SK-MEL-5 (cell line): ENCODE measurements around the gene FBXW12. TPM values are rescaled to one million over a fixed set of nuclear protein-coding genes. Genes with fewer than 3 reads are reported as not detected.

Source experiments
- DNase-seq: peaks from one replicate; pipeline ENCODE4 v3.0.0-alpha.2; 2016; ENCODE audit warnings: low read depth, low spot score
- in situ Hi-C: cut with HindIII; loops from 2 replicates; pipeline ENCODE4 v1.10.0; 2016; ENCODE audit warnings: low sequenced_read_pairs, high pct_unique_total_duplicates, low pct_unique_long_range_greater_than_20kb
- small RNA-seq, 2 experiments: library from RNA; depleted of rRNA; stranded (forward); fragments of <200 nt; gene quantifications; one replicate each; pipeline ENCODE3, GENCODE V24; 2014
- total RNA-seq: library from RNA; depleted of rRNA; stranded (reverse); fragments of >200 nt; shearing (Covaris generic); gene quantifications from 2 replicates; pipeline ENCODE4 v1.2.3, GENCODE V29; 2014; rRNA removed

FBXW12 gene
- total RNA-seq, 1 experiment from 2014 or later: not detected

DNA sequence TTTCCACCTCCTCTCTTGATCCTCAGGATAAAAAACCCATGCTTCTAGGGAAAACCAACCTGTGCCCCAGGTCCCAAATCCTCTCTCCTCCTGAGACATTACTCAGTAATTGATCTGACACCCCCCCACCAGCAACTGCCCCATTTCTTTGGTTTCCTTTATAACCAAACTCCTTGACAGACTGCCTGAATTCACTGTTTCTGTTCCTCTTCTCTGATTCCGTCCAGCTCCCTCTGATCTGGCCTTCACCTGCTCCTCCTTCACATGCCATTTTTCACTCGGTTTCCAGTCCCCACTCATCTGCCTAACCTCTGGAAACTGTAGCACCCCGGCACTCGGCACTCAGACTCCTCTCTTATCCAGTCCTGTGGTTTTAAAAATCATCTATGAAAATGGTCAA is 65.8 kb downstream of the FBXW12 start:
- in situ Hi-C loops: no loop called here
- no peak for DNase-seq

DNA sequence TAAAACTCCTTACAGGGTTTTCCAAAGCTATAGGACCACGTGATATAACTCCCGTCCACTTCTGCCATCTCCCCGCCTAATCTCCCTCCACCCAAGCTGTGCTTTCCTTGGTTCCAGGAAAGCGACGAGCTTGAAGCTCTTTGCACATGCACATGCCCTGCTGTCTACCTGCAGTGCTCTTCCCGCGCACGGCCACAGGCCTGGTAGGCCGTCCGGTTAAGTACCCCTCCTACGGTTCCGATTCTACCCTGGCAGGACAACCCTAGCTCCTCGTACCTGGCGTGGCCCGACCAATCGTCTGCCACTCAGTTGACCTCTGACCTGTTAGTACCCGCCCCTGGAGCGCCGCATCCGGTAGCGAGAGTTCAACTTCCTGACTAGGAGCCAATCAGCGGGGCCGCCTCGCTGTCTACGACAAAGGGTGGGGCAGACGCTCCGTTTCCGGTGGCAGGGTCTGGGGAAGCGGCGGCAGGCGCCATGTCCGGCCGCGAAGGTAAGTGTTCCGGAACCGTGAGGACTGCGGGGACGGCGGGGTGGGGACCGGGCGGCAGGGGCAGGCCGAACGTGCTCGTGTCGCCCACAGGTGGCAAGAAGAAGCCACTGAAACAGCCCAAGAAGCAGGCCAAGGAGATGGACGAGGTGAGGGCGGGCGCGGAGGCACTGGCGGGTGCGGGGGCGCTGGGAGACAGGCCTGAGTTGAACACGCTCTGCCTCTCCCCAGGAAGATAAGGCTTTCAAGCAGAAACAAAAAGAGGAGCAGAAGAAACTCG is 68.0 kb downstream of the FBXW12 start, which contains the start of the genes CCDC51 and TMA7:
Gene CCDC51 (minus strand): TSS at position 300 of the 770 bp plus-strand sequence. CDS start 4,991 bp downstream, outside the sequence.
Gene TMA7 (plus strand): TSS at position 438 of the 770 bp plus-strand sequence. CDS start 40 bp downstream, at position 478.
- DNase-seq: peak; percentile 98
- in situ Hi-C loops: no loop called here

DNA sequence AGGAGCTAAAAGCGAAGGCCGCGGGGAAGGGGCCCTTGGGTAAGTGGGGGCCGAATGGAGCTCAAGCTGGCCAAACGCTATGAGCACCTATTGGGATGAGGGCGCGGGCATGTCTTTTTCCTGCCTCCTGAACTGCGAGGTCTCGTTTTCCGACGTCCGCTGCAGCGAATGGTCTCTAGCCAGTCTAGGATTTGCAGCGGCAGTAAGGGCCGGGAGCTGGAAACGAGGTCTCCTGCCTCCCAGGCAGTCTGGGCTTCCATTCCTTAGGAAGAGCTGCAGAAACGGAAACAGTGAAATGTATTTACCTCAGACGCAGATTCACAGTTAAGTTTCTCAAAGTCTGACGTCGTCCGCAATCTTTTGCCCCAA is 68.6 kb downstream of the FBXW12 start:
- DNase-seq: no peak
- in situ Hi-C loops: no loop called here

DNA sequence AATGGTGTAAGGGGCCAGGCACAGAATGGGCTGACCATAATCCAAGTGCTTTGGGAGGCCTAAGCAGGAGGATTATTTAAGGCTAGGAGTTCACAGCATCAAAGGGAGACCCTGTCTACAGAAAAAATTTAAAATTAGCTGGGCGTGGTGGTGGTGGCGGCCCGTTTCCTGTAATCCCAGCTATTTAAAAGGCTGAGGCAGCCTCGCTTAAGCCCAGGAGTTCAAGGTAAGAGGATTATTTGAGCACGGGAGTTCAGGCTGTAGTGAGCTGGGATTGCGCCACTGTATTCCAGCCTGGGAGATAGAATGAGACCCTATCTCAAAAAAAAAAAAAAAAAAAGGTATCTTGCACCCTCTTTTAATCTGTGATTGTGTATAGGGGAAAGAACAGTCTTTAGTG is 69.9 kb downstream of the FBXW12 start:
- in situ Hi-C loops: no loop called here
- no peak for DNase-seq

Small RNAs within 50 kb of the gene (small RNA-seq; reads per million reads assigned to genes)
- 0 to 0.19 reads per million in 2 experiments for gene RN7SL321P

Other genes starting within 250 kb of the FBXW12 start
- gene CDC25A, start 183.8 kb upstream of the FBXW12 start, total RNA-seq: 14.9 and 16.1 TPM in 2 replicates
- gene CAMP, start 148.7 kb upstream of the FBXW12 start, total RNA-seq: 1.1 TPM in 1 of 2 replicates, not detected in the other
- gene ZNF589, start 131.1 kb upstream of the FBXW12 start, total RNA-seq: 8.9 and 9.8 TPM in 2 replicates
- gene NME6, start 70.9 kb upstream of the FBXW12 start, total RNA-seq: 25.5 and 32.7 TPM in 2 replicates
- gene SPINK8, start 38.6 kb upstream of the FBXW12 start, total RNA-seq: not detected in 2 replicates
- gene PLXNB1, start 57.9 kb downstream of the FBXW12 start, total RNA-seq: 4.9 and 7.4 TPM in 2 replicates
- 41.6 and 43.8 TPM in 2 replicates for gene CCDC51, start 67.9 kb downstream of the FBXW12 start, total RNA-seq
- 412 and 439 TPM in 2 replicates for gene TMA7, start 68.0 kb downstream of the FBXW12 start, total RNA-seq
- gene ATRIP, start 74.5 kb downstream of the FBXW12 start, total RNA-seq: 5.5 and 7.7 TPM in 2 replicates
- gene SHISA5, start 132.0 kb downstream of the FBXW12 start, total RNA-seq: 120 and 131 TPM in 2 replicates
- 39.3 and 44.7 TPM in 2 replicates for gene PFKFB4, start 184.6 kb downstream of the FBXW12 start, total RNA-seq
- 14.9 and 18.8 TPM in 2 replicates for gene UCN2, start 191.6 kb downstream of the FBXW12 start, total RNA-seq
- gene COL7A1, start 223.1 kb downstream of the FBXW12 start, total RNA-seq: 0.26 and 2.0 TPM in 2 replicates
- gene UQCRC1, start 237.4 kb downstream of the FBXW12 start, total RNA-seq: 288 and 322 TPM in 2 replicates
- not detected in 2 replicates for gene TMEM89, start 249.6 kb downstream of the FBXW12 start, total RNA-seq